Effector memory CD8-positive, alpha-beta T cell (primary cell): ENCODE results near the gene TCFL5.
"Not testable (repeated sequence)": the region's sequence is repeated elsewhere in the genome, so short reads cannot be mapped to it uniquely, and the experiment has no call there.

Experiments
- ATAC-seq: fragments of 150-1000 bp; cut with Tn5 transposase; replicated peaks from 2 replicates; pipeline ENCODE4 v1.10.0; 2021; ENCODE audit warnings: mild to moderate bottlenecking, moderate library complexity
- DNase-seq, 3 experiments: peaks; one replicate each; pipeline ENCODE4 v3.0.0; 2021
- H3K27ac Mint-ChIP-seq, 2 donors: one replicate each; pipeline ENCODE4 v1.8.0; 2022; ENCODE audit warnings: mild to moderate bottlenecking in 2 of 2, mixed read lengths in 2 of 2, moderate library complexity in 2 of 2
- H3K27me3 Mint-ChIP-seq, 2 donors: one replicate each; pipeline ENCODE4 v1.8.0; 2022; ENCODE audit warnings: mixed read lengths in 2 of 2
- H3K36me3 Mint-ChIP-seq: one replicate; pipeline ENCODE4 v1.8.0; 2022; ENCODE audit warnings: mild to moderate bottlenecking, moderate library complexity, mixed read lengths; ENCODE audit not compliant: insufficient read depth
- H3K4me1 Mint-ChIP-seq, 2 donors: one replicate each; pipeline ENCODE4 v1.8.0; 2022; ENCODE audit warnings: low read depth in 2 of 2, mixed read lengths in 2 of 2
- H3K4me3 Mint-ChIP-seq, 2 donors: one replicate each; pipeline ENCODE4 v1.8.0; 2022; ENCODE audit warnings: mild to moderate bottlenecking in 2 of 2, mixed read lengths in 2 of 2, moderate library complexity in 2 of 2
- H3K9me3 Mint-ChIP-seq, 2 donors: one replicate each; pipeline ENCODE4 v1.8.0; 2022; ENCODE audit warnings: mixed read lengths in 2 of 2

Gene TCFL5

GRCh38 chr20:62872184-62872847, 10.7 kb upstream of the TCFL5 start:
- Mint-ChIP-seq H3K9me3 (no peaks in the 10 kb centered on the region), H3K4me3 (no peak overlapping the region), H3K27me3 (peaks cover 10 to 11% of the 10 kb centered on the region in 2 donors), H3K27ac (no peak overlapping the region), H3K4me1 (peaks cover 13 to 14% of the 10 kb centered on the region in 2 donors), H3K36me3 (peaks cover 8% of the 10 kb centered on the region)
- ATAC-seq (no peak), DNase-seq (no peak)

GRCh38 chr20:62864207-62864606, 2.6 kb upstream of the TCFL5 start:
- H3K4me3 Mint-ChIP-seq: no peak overlapping the region
- ATAC-seq (no peak), DNase-seq (no peak)
- no peaks in the 10 kb centered on the region for H3K27me3 Mint-ChIP-seq
- H3K9me3 Mint-ChIP-seq: no peaks in the 10 kb centered on the region
- peak overlapping the region in 1 of 2 donors; percentile 19 for H3K27ac Mint-ChIP-seq
- H3K4me1 Mint-ChIP-seq: peaks cover 5 to 7% of the 10 kb centered on the region in 2 donors
- H3K36me3 Mint-ChIP-seq: peaks cover 16% of the 10 kb centered on the region

- peak; percentile 55 for ATAC-seq
- peak; percentile 29 to 50 (median 49) for DNase-seq
- Mint-ChIP-seq H3K9me3 (no peaks in the 10 kb centered on the region), H3K36me3 (peaks cover 17% of the 10 kb centered on the region), H3K27ac (no peak overlapping the region), H3K4me1 (peaks cover 9 to 14% of the 10 kb centered on the region in 2 donors), H3K4me3 (no peak overlapping the region), H3K27me3 (no peaks in the 10 kb centered on the region)
Observed at GRCh38 chr20:62860924-62861691, 514 bp downstream of the TCFL5 start.

- peak overlapping the region; percentile 53 to 68 for H3K4me3 Mint-ChIP-seq
- H3K27ac Mint-ChIP-seq: peak overlapping the region in 1 of 2 donors; percentile 49
- DNase-seq (no peak), ATAC-seq (no peak)
- peaks cover 9 to 14% of the 10 kb centered on the region in 2 donors for H3K4me1 Mint-ChIP-seq
- peaks cover 21% of the 10 kb centered on the region for H3K36me3 Mint-ChIP-seq
- H3K9me3 Mint-ChIP-seq: no peaks in the 10 kb centered on the region
- H3K27me3 Mint-ChIP-seq: no peaks in the 10 kb centered on the region
Observed at GRCh38 chr20:62860391-62860923, 1.2 kb downstream of the TCFL5 start.

GRCh38 chr20:62859721-62860120, 1.9 kb downstream of the TCFL5 start:
- Mint-ChIP-seq H3K4me1 (peaks cover 9 to 14% of the 10 kb centered on the region in 2 donors), H3K27ac (no peak overlapping the region), H3K4me3 (peak overlapping the region; percentile 53 to 68), H3K27me3 (no peaks in the 10 kb centered on the region), H3K36me3 (peaks cover 21% of the 10 kb centered on the region), H3K9me3 (no peaks in the 10 kb centered on the region)
- ATAC-seq (no peak), DNase-seq (no peak)

- no peaks in the 10 kb centered on the region for H3K9me3 Mint-ChIP-seq
- peaks cover 9 to 14% of the 10 kb centered on the region in 2 donors for H3K4me1 Mint-ChIP-seq
- no peak overlapping the region for H3K27ac Mint-ChIP-seq
- DNase-seq (no peak), ATAC-seq (no peak)
- H3K4me3 Mint-ChIP-seq: peak overlapping the region in 1 of 2 donors; percentile 55
- no peaks in the 10 kb centered on the region for H3K27me3 Mint-ChIP-seq
- H3K36me3 Mint-ChIP-seq: peaks cover 21% of the 10 kb centered on the region
Observed at GRCh38 chr20:62858058-62858830, 3.4 kb downstream of the TCFL5 start.

GRCh38 chr20:62856931-62857619, 4.5 kb downstream of the TCFL5 start:
- ATAC-seq: no peak
- Mint-ChIP-seq H3K4me3 (no peak overlapping the region), H3K36me3 (peaks cover 21% of the 10 kb centered on the region), H3K4me1 (peaks cover 12 to 14% of the 10 kb centered on the region in 2 donors), H3K27ac (no peak overlapping the region), H3K27me3 (no peaks in the 10 kb centered on the region), H3K9me3 (no peaks in the 10 kb centered on the region)
- DNase-seq: no peak

GRCh38 chr20:62855120-62855519, 6.5 kb downstream of the TCFL5 start:
- no peak overlapping the region for H3K4me3 Mint-ChIP-seq
- peaks cover 9 to 15% of the 10 kb centered on the region in 2 donors for H3K4me1 Mint-ChIP-seq
- H3K36me3 Mint-ChIP-seq: peaks cover 13% of the 10 kb centered on the region
- no peaks in the 10 kb centered on the region for H3K9me3 Mint-ChIP-seq
- ATAC-seq: no peak
- DNase-seq: no peak
- H3K27ac Mint-ChIP-seq: no peak overlapping the region
- no peaks in the 10 kb centered on the region for H3K27me3 Mint-ChIP-seq

GRCh38 chr20:62854121-62854520, 7.5 kb downstream of the TCFL5 start:
- DNase-seq (no peak), ATAC-seq (no peak)
- Mint-ChIP-seq H3K27me3 (no peaks in the 10 kb centered on the region), H3K27ac (no peak overlapping the region), H3K36me3 (peaks cover 11% of the 10 kb centered on the region), H3K4me1 (peaks cover 8 to 14% of the 10 kb centered on the region in 2 donors), H3K4me3 (no peak overlapping the region), H3K9me3 (no peaks in the 10 kb centered on the region)

GRCh38 chr20:62853304-62853703, 8.3 kb downstream of the TCFL5 start:
- DNase-seq, H3K27me3 Mint-ChIP-seq, H3K9me3 Mint-ChIP-seq, ATAC-seq, H3K4me3 Mint-ChIP-seq, H3K27ac Mint-ChIP-seq: not testable (repeated sequence)
- H3K4me1 Mint-ChIP-seq: peaks cover 6 to 16% of the 10 kb centered on the region in 2 donors
- H3K36me3 Mint-ChIP-seq: peaks cover 11% of the 10 kb centered on the region

- no peaks in the 10 kb centered on the region for H3K9me3 Mint-ChIP-seq
- ATAC-seq (no peak), DNase-seq (no peak)
- peaks cover 11% of the 10 kb centered on the region for H3K36me3 Mint-ChIP-seq
- H3K4me3 Mint-ChIP-seq: no peak overlapping the region
- no peaks in the 10 kb centered on the region for H3K27me3 Mint-ChIP-seq
- H3K27ac Mint-ChIP-seq: no peak overlapping the region
- H3K4me1 Mint-ChIP-seq: peaks cover 2 to 12% of the 10 kb centered on the region in 2 donors
Observed at GRCh38 chr20:62852841-62853240, 8.8 kb downstream of the TCFL5 start.

GRCh38 chr20:62852196-62852595, 9.4 kb downstream of the TCFL5 start:
- H3K27me3 Mint-ChIP-seq: no peaks in the 10 kb centered on the region
- DNase-seq (no peak), ATAC-seq (no peak)
- peaks cover 2 to 12% of the 10 kb centered on the region in 2 donors for H3K4me1 Mint-ChIP-seq
- H3K27ac Mint-ChIP-seq: no peak overlapping the region
- H3K4me3 Mint-ChIP-seq: no peak overlapping the region
- peaks cover 11% of the 10 kb centered on the region for H3K36me3 Mint-ChIP-seq
- H3K9me3 Mint-ChIP-seq: no peaks in the 10 kb centered on the region
